Inflammatory macrophage treated with lipopolysaccharide for 1 hour (primary cell): Measurements from ENCODE around the gene PCDHGB2.
"Not testable (repeated sequence)": the region's sequence is repeated elsewhere in the genome, so short reads cannot be mapped to it uniquely, and the experiment has no call there.

ENCODE experiments used
- DNase-seq, 2 donors: peaks; one replicate each; pipeline ENCODE4 v3.0.0-alpha.2; 2020 to 2022

The PCDHGB2 gene

GRCh38 chr5:141359790-141360426 lies at the start of gene PCDHGB2:
TSS of gene PCDHGB2 (plus strand) at chr5:141359994. CDS start at chr5:141360136, 142 bp downstream.
- peak; percentile 10 to 20 for DNase-seq

- no peak for DNase-seq
These were observed 46.1 kb upstream of the PCDHGB2 start for GRCh38 chr5:141313711-141314110.

GRCh38 chr5:141316963-141317362 lies 42.8 kb upstream of the PCDHGB2 start:
- not testable (repeated sequence) for DNase-seq

GRCh38 chr5:141319202-141319601 lies 40.6 kb upstream of the PCDHGB2 start:
- DNase-seq, result no peak

- no peak for DNase-seq
These were observed 40.1 kb upstream of the PCDHGB2 start for GRCh38 chr5:141319699-141320098.

- DNase-seq, result peak; percentile 89 to 98
These were observed 39.3 kb upstream of the PCDHGB2 start, which contains the start of gene TAF7 for GRCh38 chr5:141320225-141321169. TSS of gene TAF7 (minus strand) at chr5:141320784. CDS start at chr5:141320044, 740 bp downstream.

- DNase-seq, result no peak
These were observed 37.5 kb upstream of the PCDHGB2 start for GRCh38 chr5:141322261-141322660.

- peak; percentile 22 to 44 for DNase-seq
These were observed 33.5 kb upstream of the PCDHGB2 start for GRCh38 chr5:141326088-141326854.

GRCh38 chr5:141328231-141328630 lies 31.6 kb upstream of the PCDHGB2 start:
- no peak for DNase-seq

GRCh38 chr5:141330299-141331080 lies 29.3 kb upstream of the PCDHGB2 start, which contains the start of gene PCDHGA1:
TSS of gene PCDHGA1 (plus strand) at chr5:141330514.
- DNase-seq, result no peak

- DNase-seq, result not testable (repeated sequence)
These were observed 27.2 kb upstream of the PCDHGB2 start for GRCh38 chr5:141332571-141332970.

- DNase-seq, result no peak
These were observed 21.1 kb upstream of the PCDHGB2 start, which contains the start of gene PCDHGA2 for GRCh38 chr5:141338538-141339306. TSS of gene PCDHGA2 (plus strand) at chr5:141338760.

- DNase-seq, result not testable (repeated sequence)
These were observed 18.9 kb upstream of the PCDHGB2 start for GRCh38 chr5:141340781-141341354.

- no peak for DNase-seq
These were observed 17.0 kb upstream of the PCDHGB2 start for GRCh38 chr5:141342773-141343172.

GRCh38 chr5:141343242-141343952 lies 16.4 kb upstream of the PCDHGB2 start, which contains the start of gene PCDHGA3:
TSS of gene PCDHGA3 (plus strand) at chr5:141343829. CDS start at chr5:141344034, 205 bp downstream.
- DNase-seq, result peak; percentile 9 to 10

- DNase-seq, result no peak
These were observed 15.8 kb upstream of the PCDHGB2 start for GRCh38 chr5:141343953-141344463.

GRCh38 chr5:141345327-141345726 lies 14.5 kb upstream of the PCDHGB2 start:
- no peak for DNase-seq

GRCh38 chr5:141346017-141346416 lies 13.8 kb upstream of the PCDHGB2 start:
- not testable (repeated sequence) for DNase-seq

- peak in 1 of 2 donors; percentile 7 for DNase-seq
These were observed 9.7 kb upstream of the PCDHGB2 start, which contains the start of gene PCDHGB1 for GRCh38 chr5:141349917-141350619. TSS of gene PCDHGB1 (plus strand) at chr5:141350099. CDS start at chr5:141350261, 162 bp downstream.
